ENCODE data around the gene KPNA1. TPM values are rescaled to one million over a fixed set of nuclear protein-coding genes. Genes with fewer than 3 reads are reported as not detected.

Gene KPNA1
- total and polyA plus RNA-seq, 4 donors, result 35.5 to 58.2 (median 46.0) TPM

DNA sequence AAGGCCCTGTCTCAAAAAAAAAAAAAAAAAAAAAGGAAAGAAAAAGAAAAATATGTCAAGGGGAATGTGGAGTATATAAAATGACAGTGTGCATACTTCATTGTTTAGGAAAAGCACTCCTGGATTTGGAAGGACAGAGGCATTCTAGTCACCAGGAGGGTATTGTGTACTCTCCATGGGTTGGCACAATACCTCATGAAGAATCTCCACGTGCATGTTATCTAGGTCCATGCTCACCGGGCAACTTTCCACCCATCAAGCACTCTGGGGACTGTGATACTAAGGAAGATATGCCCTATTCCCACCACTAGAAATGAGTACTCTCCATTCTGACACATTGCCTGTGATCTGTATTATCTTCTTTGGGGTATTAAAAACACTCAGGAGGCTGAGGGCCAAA is 15.4 kb upstream of the KPNA1 start:
- H3K27ac ChIP-seq (ENCODE audit: low read depth, low read length), result no peak overlapping the region
- no peaks in the 10 kb centered on the region for H3K9me3 ChIP-seq (ENCODE audit: control insufficient read depth, insufficient read depth, low read length)
- H3K36me3 ChIP-seq (ENCODE audit: control insufficient read depth, insufficient read depth, low read length), result peaks cover 4% of the 10 kb centered on the region
- H3K4me1 ChIP-seq (ENCODE audit: control insufficient read depth, insufficient read depth, low read length), result no peaks in the 10 kb centered on the region
- DNase-seq (ENCODE audit: low read depth in 4 of 6, low spot score in 6 of 6), result no peak
- no peak overlapping the region for H3K4me3 ChIP-seq (ENCODE audit: low read depth, low read length)
- H3K27me3 ChIP-seq (ENCODE audit: control insufficient read depth, insufficient read depth, low read length), result no peaks in the 10 kb centered on the region
- no CpG with 5 or more reads among the region's 2 CpGs for WGBS (ENCODE audit: insufficient coverage)

DNA sequence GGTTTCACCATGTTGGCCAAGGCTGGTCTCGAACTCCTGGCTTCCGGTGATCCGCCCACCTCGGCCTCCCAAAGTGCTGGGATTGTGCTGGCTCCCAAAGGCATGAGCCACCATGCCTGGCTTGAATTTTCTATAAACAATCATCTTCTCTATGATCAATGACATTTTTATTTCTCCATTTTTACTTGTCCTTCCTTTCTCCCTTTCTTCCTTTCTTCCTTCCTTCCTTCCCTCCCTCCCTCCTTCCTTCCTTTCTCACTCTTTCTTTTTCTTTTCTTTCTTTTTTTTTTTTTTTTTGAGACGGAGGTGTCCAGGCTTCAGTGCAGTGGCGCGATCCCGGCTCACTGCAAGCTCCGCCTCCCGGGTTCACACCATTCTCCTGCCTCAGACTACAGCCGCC is 8.6 kb upstream of the KPNA1 start:
- Histone ChIP-seq H3K27ac (ENCODE audit: low read depth, low read length) (no peak overlapping the region), H3K9me3 (ENCODE audit: control insufficient read depth, insufficient read depth, low read length) (no peaks in the 10 kb centered on the region), H3K4me1 (ENCODE audit: control insufficient read depth, insufficient read depth, low read length) (no peaks in the 10 kb centered on the region), H3K27me3 (ENCODE audit: control insufficient read depth, insufficient read depth, low read length) (no peaks in the 10 kb centered on the region), H3K4me3 (ENCODE audit: low read depth, low read length) (no peak overlapping the region), H3K36me3 (ENCODE audit: control insufficient read depth, insufficient read depth, low read length) (no peaks in the 10 kb centered on the region)
- 98% methylated on average over 4 of the region's 11 CpGs for WGBS (ENCODE audit: insufficient coverage)
- no peak for DNase-seq (ENCODE audit: low read depth in 4 of 6, low spot score in 6 of 6)

DNA sequence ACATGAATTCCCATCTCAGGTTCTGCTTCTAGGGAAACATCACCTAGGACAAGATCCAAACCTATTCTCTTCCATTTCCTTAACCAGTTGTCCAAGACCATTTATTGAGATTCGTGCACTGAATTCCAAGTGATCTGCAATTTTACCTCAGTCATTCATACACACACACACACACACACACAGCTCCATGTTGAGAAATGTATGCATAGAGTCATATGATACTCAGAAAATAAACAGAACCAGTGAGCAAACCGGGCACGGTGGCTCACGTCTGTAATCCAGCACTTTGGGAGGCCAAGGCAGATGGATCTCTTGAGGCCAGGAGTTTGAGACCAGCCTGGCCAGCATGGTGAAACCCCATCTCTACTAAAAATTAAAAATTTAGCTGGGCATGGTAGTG is 6.1 kb upstream of the KPNA1 start:
- H3K27me3 ChIP-seq (ENCODE audit: control insufficient read depth, insufficient read depth, low read length), result no peaks in the 10 kb centered on the region
- H3K4me3 ChIP-seq (ENCODE audit: low read depth, low read length), result no peak overlapping the region
- no peaks in the 10 kb centered on the region for H3K36me3 ChIP-seq (ENCODE audit: control insufficient read depth, insufficient read depth, low read length)
- no peak overlapping the region for H3K27ac ChIP-seq (ENCODE audit: low read depth, low read length)
- no peak for DNase-seq (ENCODE audit: low read depth in 4 of 6, low spot score in 6 of 6)
- WGBS (ENCODE audit: insufficient coverage), result 96% methylated on average over 3 of the region's 4 CpGs
- H3K4me1 ChIP-seq (ENCODE audit: control insufficient read depth, insufficient read depth, low read length), result no peaks in the 10 kb centered on the region
- no peaks in the 10 kb centered on the region for H3K9me3 ChIP-seq (ENCODE audit: control insufficient read depth, insufficient read depth, low read length)

DNA sequence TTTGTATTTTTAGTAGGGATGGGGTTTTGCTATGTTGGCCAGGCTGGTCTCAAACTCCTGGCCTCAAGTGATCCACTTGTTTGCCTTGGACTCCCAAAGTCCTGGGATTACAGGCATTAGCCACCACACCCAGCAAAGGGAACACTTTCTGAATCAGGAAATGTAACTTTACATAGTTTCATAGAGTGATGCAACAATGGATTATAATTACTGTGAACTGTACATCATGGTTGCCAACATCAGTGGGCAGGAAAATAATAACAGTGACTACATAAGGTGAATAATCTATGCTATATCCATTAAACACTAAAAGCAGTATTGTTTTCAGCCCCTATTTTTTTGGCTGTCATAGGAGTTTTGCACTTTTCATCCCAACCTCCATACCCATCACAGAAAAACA is 5.0 kb upstream of the KPNA1 start:
- H3K27ac ChIP-seq (ENCODE audit: low read depth, low read length), result no peak overlapping the region
- DNase-seq (ENCODE audit: low read depth in 4 of 6, low spot score in 6 of 6), result no peak
- no peaks in the 10 kb centered on the region for H3K36me3 ChIP-seq (ENCODE audit: control insufficient read depth, insufficient read depth, low read length)
- no peaks in the 10 kb centered on the region for H3K27me3 ChIP-seq (ENCODE audit: control insufficient read depth, insufficient read depth, low read length)
- no peaks in the 10 kb centered on the region for H3K4me1 ChIP-seq (ENCODE audit: control insufficient read depth, insufficient read depth, low read length)
- H3K9me3 ChIP-seq (ENCODE audit: control insufficient read depth, insufficient read depth, low read length), result no peaks in the 10 kb centered on the region
- H3K4me3 ChIP-seq (ENCODE audit: low read depth, low read length), result no peak overlapping the region

DNA sequence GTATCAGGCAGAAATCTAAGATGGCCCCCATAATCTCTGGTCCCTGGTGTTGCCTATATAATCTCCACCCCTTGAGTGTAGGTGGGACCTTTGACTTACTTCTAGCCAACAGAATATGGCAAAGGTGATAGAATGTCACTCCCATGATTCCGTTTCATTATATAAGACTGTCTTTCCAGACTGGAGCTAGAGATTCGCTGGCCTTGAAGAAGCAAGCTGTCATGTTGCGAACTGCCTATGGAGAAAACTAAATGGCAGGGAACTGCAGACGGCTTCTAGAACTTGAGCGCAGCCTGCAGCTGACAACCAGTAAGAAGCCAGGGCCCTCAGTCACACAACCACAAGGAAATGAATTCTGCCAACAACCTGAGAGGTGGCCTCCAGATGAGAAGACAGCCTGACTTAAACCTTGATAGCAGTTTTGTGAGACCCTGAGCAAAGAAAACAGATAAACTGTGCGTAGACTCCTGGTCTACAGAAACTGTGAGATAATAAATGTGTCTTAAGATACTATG is 2.2 kb upstream of the KPNA1 start:
- H3K4me3 ChIP-seq (ENCODE audit: low read depth, low read length), result no peak overlapping the region
- H3K27ac ChIP-seq (ENCODE audit: low read depth, low read length), result no peak overlapping the region
- no peak for DNase-seq (ENCODE audit: low read depth in 4 of 6, low spot score in 6 of 6)
- H3K4me1 ChIP-seq (ENCODE audit: control insufficient read depth, insufficient read depth, low read length), result peaks cover 10% of the 10 kb centered on the region
- H3K9me3 ChIP-seq (ENCODE audit: control insufficient read depth, insufficient read depth, low read length), result no peaks in the 10 kb centered on the region
- H3K36me3 ChIP-seq (ENCODE audit: control insufficient read depth, insufficient read depth, low read length), result no peaks in the 10 kb centered on the region
- 93% methylated on average over 5 of the region's 6 CpGs for WGBS (ENCODE audit: insufficient coverage)
- no peaks in the 10 kb centered on the region for H3K27me3 ChIP-seq (ENCODE audit: control insufficient read depth, insufficient read depth, low read length)

DNA sequence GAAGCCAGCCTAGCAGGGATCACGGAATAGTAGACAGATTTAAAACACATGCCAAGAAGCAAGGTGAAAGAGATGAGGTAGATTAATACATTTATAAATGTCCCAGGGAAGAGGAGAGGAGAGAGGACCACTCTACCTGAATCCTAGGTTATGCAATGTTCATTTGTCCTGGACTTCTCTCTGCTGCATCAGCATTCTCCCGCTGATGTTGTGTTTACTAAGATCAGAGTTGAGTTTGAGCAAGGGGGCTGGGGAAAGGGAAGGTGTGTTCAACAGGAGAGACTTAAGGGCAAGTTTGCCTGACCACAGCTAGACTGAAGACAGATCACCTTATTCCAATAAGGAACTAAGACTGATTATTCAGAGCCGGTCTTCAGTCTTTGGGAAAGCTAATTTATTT is 1.1 kb upstream of the KPNA1 start:
- Histone ChIP-seq H3K4me1 (ENCODE audit: control insufficient read depth, insufficient read depth, low read length) (peaks cover 10% of the 10 kb centered on the region), H3K27me3 (ENCODE audit: control insufficient read depth, insufficient read depth, low read length) (no peaks in the 10 kb centered on the region), H3K27ac (ENCODE audit: low read depth, low read length) (no peak overlapping the region), H3K36me3 (ENCODE audit: control insufficient read depth, insufficient read depth, low read length) (no peaks in the 10 kb centered on the region), H3K9me3 (ENCODE audit: control insufficient read depth, insufficient read depth, low read length) (no peaks in the 10 kb centered on the region), H3K4me3 (ENCODE audit: low read depth, low read length) (no peak overlapping the region)
- WGBS (ENCODE audit: insufficient coverage), result 80% methylated on average over 1 of the region's 3 CpGs
- DNase-seq (ENCODE audit: low read depth in 4 of 6, low spot score in 6 of 6), result no peak

DNA sequence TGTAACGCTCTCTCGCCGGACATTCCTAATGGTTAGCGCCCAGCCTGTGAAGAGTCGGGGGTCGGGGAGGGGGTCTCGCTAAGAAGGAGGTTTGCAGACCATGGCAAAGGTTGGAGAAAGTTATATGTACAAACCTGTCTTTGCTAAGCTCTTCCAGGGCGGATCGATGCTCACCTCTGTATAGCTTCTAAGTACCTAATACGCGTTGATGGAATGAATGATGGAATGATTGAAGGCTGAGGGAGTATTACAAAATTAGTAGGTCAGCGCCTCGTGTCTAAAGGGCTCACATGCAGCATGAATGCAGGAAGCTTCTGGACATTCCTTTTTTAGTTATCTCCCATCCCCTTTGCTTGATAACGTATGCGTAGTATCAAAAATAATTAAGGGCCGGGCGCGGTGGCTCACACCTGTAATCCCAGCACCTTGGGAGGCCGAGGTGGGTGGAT is 305 bp upstream of the KPNA1 start:
- H3K27ac ChIP-seq (ENCODE audit: low read depth, low read length), result no peak overlapping the region
- no peak for DNase-seq (ENCODE audit: low read depth in 4 of 6, low spot score in 6 of 6)
- WGBS (ENCODE audit: insufficient coverage), result 17% methylated on average over 10 of the region's 19 CpGs
- peak overlapping the region; percentile 60 for H3K4me3 ChIP-seq (ENCODE audit: low read depth, low read length)
- no peaks in the 10 kb centered on the region for H3K36me3 ChIP-seq (ENCODE audit: control insufficient read depth, insufficient read depth, low read length)
- no peaks in the 10 kb centered on the region for H3K9me3 ChIP-seq (ENCODE audit: control insufficient read depth, insufficient read depth, low read length)
- no peaks in the 10 kb centered on the region for H3K27me3 ChIP-seq (ENCODE audit: control insufficient read depth, insufficient read depth, low read length)
- peaks cover 10% of the 10 kb centered on the region for H3K4me1 ChIP-seq (ENCODE audit: control insufficient read depth, insufficient read depth, low read length)

DNA sequence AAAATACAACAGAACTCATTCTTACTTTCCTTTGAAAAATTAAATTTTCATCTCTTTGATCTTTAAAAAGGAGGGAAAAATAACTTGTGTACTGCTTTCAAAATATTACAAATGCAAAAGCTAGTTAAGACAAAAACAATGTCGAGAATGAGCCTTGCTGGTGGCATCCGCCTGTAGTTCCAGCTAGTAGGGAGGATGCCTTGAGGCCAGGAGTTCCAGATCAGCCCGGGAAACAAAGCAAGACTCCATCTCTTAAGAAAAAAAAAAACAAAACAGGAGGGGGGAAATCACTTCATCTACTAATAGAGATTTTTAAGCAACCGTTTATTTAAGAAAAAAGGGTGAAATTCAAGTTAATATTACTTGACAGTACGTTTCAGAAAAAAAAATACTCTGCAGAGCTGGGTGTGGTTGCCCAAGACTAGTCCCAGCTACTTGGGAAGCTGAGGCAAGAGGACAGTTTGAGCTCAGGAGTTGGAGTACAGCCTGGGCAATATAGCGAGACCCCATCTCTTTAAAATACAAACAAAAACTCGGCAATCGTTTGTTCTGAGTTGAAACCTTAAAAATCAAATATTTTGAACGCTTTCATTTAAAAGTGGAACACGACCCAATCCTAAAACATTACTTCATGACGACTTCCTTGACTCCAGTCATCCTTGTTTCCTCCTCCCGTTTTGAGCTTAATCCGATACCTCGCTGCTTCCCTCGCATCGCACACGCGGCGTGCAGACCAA is 1.2 kb downstream of the KPNA1 start:
- Histone ChIP-seq H3K27me3 (ENCODE audit: control insufficient read depth, insufficient read depth, low read length) (no peaks in the 10 kb centered on the region), H3K36me3 (ENCODE audit: control insufficient read depth, insufficient read depth, low read length) (no peaks in the 10 kb centered on the region), H3K4me1 (ENCODE audit: control insufficient read depth, insufficient read depth, low read length) (peaks cover 10% of the 10 kb centered on the region), H3K27ac (ENCODE audit: low read depth, low read length) (peak overlapping the region; percentile 79), H3K4me3 (ENCODE audit: low read depth, low read length) (peak overlapping the region; percentile 60), H3K9me3 (ENCODE audit: control insufficient read depth, insufficient read depth, low read length) (no peaks in the 10 kb centered on the region)
- peak in 2 of 6 donors; percentile 1 for DNase-seq (ENCODE audit: low read depth in 4 of 6, low spot score in 6 of 6)
- WGBS (ENCODE audit: insufficient coverage), result 4% methylated on average over 15 of the region's 19 CpGs

DNA sequence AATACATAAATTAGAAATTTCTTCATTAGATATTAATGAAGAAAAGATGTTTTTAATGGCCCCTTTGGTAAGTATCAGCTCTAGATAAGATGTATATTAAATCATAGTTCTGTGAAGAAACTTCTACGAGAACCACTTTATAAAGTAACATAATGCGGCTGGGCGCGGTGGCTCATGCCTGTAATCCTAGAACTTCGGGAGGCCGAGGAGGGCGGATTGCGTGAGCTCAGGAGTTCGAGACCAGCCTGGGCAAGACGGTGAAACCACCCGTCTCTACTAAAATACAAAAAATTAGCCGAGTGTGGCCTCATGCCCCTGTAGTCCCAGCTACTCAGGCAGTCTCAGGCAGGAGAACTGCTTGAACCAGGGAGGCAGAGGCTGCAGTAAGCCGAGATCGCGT is 2.5 kb downstream of the KPNA1 start:
- WGBS (ENCODE audit: insufficient coverage), result 90% methylated on average over 10 of the region's 15 CpGs
- no peak for DNase-seq (ENCODE audit: low read depth in 4 of 6, low spot score in 6 of 6)
- Histone ChIP-seq H3K36me3 (ENCODE audit: control insufficient read depth, insufficient read depth, low read length) (no peaks in the 10 kb centered on the region), H3K27me3 (ENCODE audit: control insufficient read depth, insufficient read depth, low read length) (no peaks in the 10 kb centered on the region), H3K4me3 (ENCODE audit: low read depth, low read length) (no peak overlapping the region), H3K9me3 (ENCODE audit: control insufficient read depth, insufficient read depth, low read length) (no peaks in the 10 kb centered on the region), H3K27ac (ENCODE audit: low read depth, low read length) (no peak overlapping the region), H3K4me1 (ENCODE audit: control insufficient read depth, insufficient read depth, low read length) (peaks cover 10% of the 10 kb centered on the region)

DNA sequence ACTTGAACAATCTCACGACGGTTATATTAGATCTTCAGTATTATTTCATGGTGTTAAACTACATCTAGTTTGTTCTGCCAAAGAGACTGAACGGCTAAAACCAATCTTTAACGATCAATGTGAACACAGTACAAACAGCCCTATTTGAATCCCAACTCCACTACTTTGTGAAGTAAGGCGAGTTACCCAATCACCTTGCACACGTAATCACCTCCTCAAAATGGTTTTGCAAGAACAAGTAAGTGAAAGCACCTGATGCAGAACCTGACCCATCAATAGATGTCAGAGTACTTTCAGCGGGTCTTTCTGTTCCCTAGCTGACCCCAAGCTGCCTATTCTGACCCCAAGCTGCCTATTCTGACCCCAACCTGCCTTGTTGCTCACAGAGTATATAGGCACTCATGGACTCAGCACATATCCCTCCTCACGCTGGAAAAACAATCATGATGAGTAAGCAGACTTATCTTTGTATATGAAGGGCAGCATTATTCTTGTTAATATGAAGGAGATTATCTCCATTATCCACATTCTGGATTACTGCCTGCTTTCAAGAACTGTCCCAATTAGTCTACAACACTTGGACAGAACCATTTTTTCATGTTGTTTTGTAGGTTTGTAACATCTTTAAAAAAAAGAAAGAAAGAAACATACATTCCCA is 3.7 kb downstream of the KPNA1 start:
- Histone ChIP-seq H3K4me1 (ENCODE audit: control insufficient read depth, insufficient read depth, low read length) (peaks cover 10% of the 10 kb centered on the region), H3K36me3 (ENCODE audit: control insufficient read depth, insufficient read depth, low read length) (no peaks in the 10 kb centered on the region), H3K4me3 (ENCODE audit: low read depth, low read length) (no peak overlapping the region), H3K27me3 (ENCODE audit: control insufficient read depth, insufficient read depth, low read length) (no peaks in the 10 kb centered on the region), H3K9me3 (ENCODE audit: control insufficient read depth, insufficient read depth, low read length) (no peaks in the 10 kb centered on the region), H3K27ac (ENCODE audit: low read depth, low read length) (no peak overlapping the region)
- WGBS (ENCODE audit: insufficient coverage), result 81% methylated on average over 5 of the region's 8 CpGs
- no peak for DNase-seq (ENCODE audit: low read depth in 4 of 6, low spot score in 6 of 6)
